ENCODE measurements around the gene DOLPP1. TPM values are rescaled to one million over a fixed set of nuclear protein-coding genes. Genes with fewer than 3 reads are reported as not detected.
A peak's percentile ranks its signal among the peaks of the same experiment; 100 is the strongest.

Gene DOLPP1
- total RNA-seq, 1 experiment from 2014 or later, result 18.5 TPM

DNA sequence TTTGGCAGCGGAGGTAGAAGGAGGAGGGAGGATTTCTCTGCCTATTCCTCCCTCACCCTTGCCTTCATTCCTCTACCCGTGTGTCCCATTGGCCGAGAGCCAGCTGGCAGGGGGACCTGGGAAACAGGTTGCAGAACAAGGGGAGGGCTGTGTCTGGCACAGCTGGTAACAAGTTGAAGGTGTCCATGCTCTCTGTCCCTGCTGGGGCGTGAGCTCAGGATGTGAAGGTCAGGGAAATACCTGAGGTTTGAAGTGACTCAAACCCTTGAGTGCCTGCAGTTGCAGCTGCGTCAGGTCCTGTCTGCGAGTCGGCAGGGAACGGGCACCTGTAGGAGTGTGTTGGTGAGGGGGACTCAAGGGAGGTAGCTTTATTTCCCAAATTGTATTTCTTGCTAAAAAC, 28.3 kb upstream of the DOLPP1 start:
- no peak overlapping the region for H3K27ac Mint-ChIP-seq (ENCODE audit: low read depth, unreplicated experiment)
- no peak overlapping the region for H3K4me3 Mint-ChIP-seq (ENCODE audit: unreplicated experiment)
- peaks cover 6% of the 10 kb centered on the region for H3K4me1 Mint-ChIP-seq (ENCODE audit: insufficient read depth, unreplicated experiment)
- intact Hi-C loops (cut with micrococcal nuclease), result no loop called here
- no TSS peak for BruUV-seq (replicated peaks)
- ChIA-PET POLR2A (interaction anchor here (0.7 to 1.1 kb wide), 3 partner anchors 28 to 432 kb away, joined by 3 to 9 read pairs (median 3); partner anchors contain the start of genes DOLPP1 and PTPA), CTCF (interaction anchor here (0.7 kb wide), 1 partner anchor 118 kb away, joined by 3 read pairs; no protein-coding TSS in a partner anchor)
- DNase-seq (ENCODE audit: unreplicated experiment), result peak; percentile 93
- no peaks in the 10 kb centered on the region for H3K9me3 Mint-ChIP-seq (ENCODE audit: unreplicated experiment)
- TF ChIP-seq, protein P1, sequence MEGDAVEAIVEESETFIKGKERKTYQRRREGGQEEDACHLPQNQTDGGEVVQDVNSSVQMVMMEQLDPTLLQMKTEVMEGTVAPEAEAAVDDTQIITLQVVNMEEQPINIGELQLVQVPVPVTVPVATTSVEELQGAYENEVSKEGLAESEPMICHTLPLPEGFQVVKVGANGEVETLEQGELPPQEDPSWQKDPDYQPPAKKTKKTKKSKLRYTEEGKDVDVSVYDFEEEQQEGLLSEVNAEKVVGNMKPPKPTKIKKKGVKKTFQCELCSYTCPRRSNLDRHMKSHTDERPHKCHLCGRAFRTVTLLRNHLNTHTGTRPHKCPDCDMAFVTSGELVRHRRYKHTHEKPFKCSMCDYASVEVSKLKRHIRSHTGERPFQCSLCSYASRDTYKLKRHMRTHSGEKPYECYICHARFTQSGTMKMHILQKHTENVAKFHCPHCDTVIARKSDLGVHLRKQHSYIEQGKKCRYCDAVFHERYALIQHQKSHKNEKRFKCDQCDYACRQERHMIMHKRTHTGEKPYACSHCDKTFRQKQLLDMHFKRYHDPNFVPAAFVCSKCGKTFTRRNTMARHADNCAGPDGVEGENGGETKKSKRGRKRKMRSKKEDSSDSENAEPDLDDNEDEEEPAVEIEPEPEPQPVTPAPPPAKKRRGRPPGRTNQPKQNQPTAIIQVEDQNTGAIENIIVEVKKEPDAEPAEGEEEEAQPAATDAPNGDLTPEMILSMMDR (IDR thresholded peaks at IDR 0.05; ENCODE audit: unreplicated experiment), result no peak
- H3K36me3 Mint-ChIP-seq (ENCODE audit: insufficient read depth, unreplicated experiment), result peaks cover 63% of the 10 kb centered on the region
- H3K27me3 Mint-ChIP-seq (ENCODE audit: insufficient read depth, unreplicated experiment), result no peaks in the 10 kb centered on the region

- Mint-ChIP-seq H3K27me3 (ENCODE audit: insufficient read depth, unreplicated experiment) (no peaks in the 10 kb centered on the region), H3K27ac (ENCODE audit: low read depth, unreplicated experiment) (no peak overlapping the region), H3K36me3 (ENCODE audit: insufficient read depth, unreplicated experiment) (peaks cover 61% of the 10 kb centered on the region), H3K4me1 (ENCODE audit: insufficient read depth, unreplicated experiment) (peaks cover 6% of the 10 kb centered on the region), H3K9me3 (ENCODE audit: unreplicated experiment) (no peaks in the 10 kb centered on the region), H3K4me3 (ENCODE audit: unreplicated experiment) (no peak overlapping the region)
- DNase-seq (ENCODE audit: unreplicated experiment), result no peak
- CTCF ChIA-PET, result interaction anchor here (0.7 kb wide), 1 partner anchor 118 kb away, joined by 3 read pairs; no protein-coding TSS in a partner anchor
- POLR2A ChIA-PET, result interaction anchor here (0.7 to 1.1 kb wide), 3 partner anchors 28 to 431 kb away, joined by 3 to 9 read pairs (median 3); partner anchors contain the start of genes DOLPP1 and PTPA
- intact Hi-C loops (cut with micrococcal nuclease), result no loop called here
- TF ChIP-seq, protein P1 (IDR thresholded peaks at IDR 0.05; ENCODE audit: unreplicated experiment), result no peak
- no TSS peak for BruUV-seq (replicated peaks)
Measured at GRCh38 chr9:129053020-129053419, 27.9 kb upstream of the DOLPP1 start.

DNA sequence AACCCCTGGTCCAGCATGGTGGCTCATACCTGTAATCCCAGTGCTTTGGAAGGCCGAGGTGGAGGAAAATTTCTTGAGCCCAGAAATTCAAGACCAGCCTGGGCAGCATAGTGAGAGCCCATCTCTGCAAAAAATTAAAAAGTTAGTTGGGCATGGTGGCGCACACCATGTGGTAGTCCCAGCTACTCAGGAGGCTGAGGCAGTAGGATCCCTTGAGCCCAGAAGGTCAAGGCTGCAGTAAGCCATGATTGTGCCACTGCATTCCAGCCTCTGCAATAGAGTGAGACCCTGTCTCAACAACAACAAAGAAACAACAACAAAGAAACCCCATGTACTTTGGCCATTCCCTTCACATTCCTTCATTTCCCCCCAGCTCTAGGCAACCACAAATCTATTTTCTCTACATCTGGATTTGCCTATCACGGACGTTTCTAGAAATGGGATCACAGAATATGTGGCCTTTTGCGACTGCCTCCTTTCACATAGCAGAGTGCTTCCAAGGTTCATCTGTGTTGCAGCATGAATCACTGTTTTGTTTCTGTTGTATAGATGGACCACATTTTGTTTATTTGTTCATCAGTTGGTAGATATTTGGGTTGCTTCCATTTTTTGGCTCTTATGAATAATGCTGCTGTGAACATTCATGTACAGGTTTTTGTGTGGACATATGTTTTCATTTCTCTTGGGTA, 26.6 kb upstream of the DOLPP1 start:
- CTCF ChIA-PET, result interaction anchor here (0.7 kb wide), 2 partner anchors 27 to 569 kb away, joined by 4 read pairs; partner anchors contain the start of gene DOLPP1
- Mint-ChIP-seq H3K36me3 (ENCODE audit: insufficient read depth, unreplicated experiment) (peaks cover 58% of the 10 kb centered on the region), H3K27me3 (ENCODE audit: insufficient read depth, unreplicated experiment) (no peaks in the 10 kb centered on the region), H3K4me1 (ENCODE audit: insufficient read depth, unreplicated experiment) (peaks cover 6% of the 10 kb centered on the region), H3K27ac (ENCODE audit: low read depth, unreplicated experiment) (no peak overlapping the region), H3K4me3 (ENCODE audit: unreplicated experiment) (no peak overlapping the region), H3K9me3 (ENCODE audit: unreplicated experiment) (no peaks in the 10 kb centered on the region)
- no peak for DNase-seq (ENCODE audit: unreplicated experiment)
- intact Hi-C loops (cut with micrococcal nuclease), result no loop called here
- no TSS peak for BruUV-seq (replicated peaks)
- TF ChIP-seq, protein P1 (IDR thresholded peaks at IDR 0.05; ENCODE audit: unreplicated experiment), result no peak
- POLR2A ChIA-PET, result interaction anchor here (0.9 kb wide), 1 partner anchor 26 kb away, joined by 4 read pairs; the partner anchor contains the start of gene DOLPP1

GRCh38 chr9:129058965-129059795, 21.7 kb upstream of the DOLPP1 start:
- ChIA-PET CTCF (interaction anchor here (0.6 to 0.8 kb wide), 2 partner anchors 30 to 73 kb away, joined by 3 read pairs; no protein-coding TSS in a partner anchor), POLR2A (no interaction called here)
- intact Hi-C loops (cut with micrococcal nuclease), result no loop called here
- DNase-seq (ENCODE audit: unreplicated experiment), result peak; percentile 74
- no peak overlapping the region for H3K27ac Mint-ChIP-seq (ENCODE audit: low read depth, unreplicated experiment)
- BruUV-seq (replicated peaks), result no TSS peak
- peaks cover 45% of the 10 kb centered on the region for H3K36me3 Mint-ChIP-seq (ENCODE audit: insufficient read depth, unreplicated experiment)
- TF ChIP-seq, protein P1 (IDR thresholded peaks at IDR 0.05; ENCODE audit: unreplicated experiment), result no peak
- no peaks in the 10 kb centered on the region for H3K27me3 Mint-ChIP-seq (ENCODE audit: insufficient read depth, unreplicated experiment)
- H3K4me1 Mint-ChIP-seq (ENCODE audit: insufficient read depth, unreplicated experiment), result no peaks in the 10 kb centered on the region
- no peak overlapping the region for H3K4me3 Mint-ChIP-seq (ENCODE audit: unreplicated experiment)
- H3K9me3 Mint-ChIP-seq (ENCODE audit: unreplicated experiment), result no peaks in the 10 kb centered on the region
